ENCODE data around the gene PROM2. TPM values are rescaled to one million over a fixed set of nuclear protein-coding genes. Genes with fewer than 3 reads are reported as not detected.

The PROM2 gene
- total RNA-seq, 1 donor from 2014 or later = 1.1 TPM

GRCh38 chr2:95306336-95306895 lies 32.2 kb downstream of the PROM2 start:
- ATAC-seq (peak; percentile 11), DNase-seq (ENCODE audit: low spot score) (no peak)

GRCh38 chr2:95307036-95307435 lies 32.8 kb downstream of the PROM2 start:
- DNase-seq (ENCODE audit: low spot score) (no peak), ATAC-seq (no peak)

DNA sequence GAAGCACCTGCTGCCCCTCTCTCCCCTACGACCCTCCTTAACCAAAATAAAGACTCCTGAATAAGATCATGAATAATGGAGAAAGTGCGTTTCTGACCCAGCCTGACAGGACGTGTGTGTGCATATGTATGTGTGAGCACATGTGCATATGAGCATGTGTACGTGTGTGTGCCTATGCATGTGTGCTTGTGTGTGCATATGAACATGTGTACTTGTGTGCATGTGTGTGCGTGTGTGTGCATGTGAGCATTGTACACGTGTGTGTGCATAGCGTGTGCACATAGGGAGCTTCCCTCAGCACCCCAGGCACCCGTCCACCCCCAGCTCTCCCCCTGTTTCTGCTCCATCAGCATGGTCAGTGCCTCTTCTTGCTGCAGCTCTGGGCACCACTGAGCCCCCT lies 33.6 kb downstream of the PROM2 start:
- ATAC-seq (no peak), DNase-seq (ENCODE audit: low spot score) (no peak)

DNA sequence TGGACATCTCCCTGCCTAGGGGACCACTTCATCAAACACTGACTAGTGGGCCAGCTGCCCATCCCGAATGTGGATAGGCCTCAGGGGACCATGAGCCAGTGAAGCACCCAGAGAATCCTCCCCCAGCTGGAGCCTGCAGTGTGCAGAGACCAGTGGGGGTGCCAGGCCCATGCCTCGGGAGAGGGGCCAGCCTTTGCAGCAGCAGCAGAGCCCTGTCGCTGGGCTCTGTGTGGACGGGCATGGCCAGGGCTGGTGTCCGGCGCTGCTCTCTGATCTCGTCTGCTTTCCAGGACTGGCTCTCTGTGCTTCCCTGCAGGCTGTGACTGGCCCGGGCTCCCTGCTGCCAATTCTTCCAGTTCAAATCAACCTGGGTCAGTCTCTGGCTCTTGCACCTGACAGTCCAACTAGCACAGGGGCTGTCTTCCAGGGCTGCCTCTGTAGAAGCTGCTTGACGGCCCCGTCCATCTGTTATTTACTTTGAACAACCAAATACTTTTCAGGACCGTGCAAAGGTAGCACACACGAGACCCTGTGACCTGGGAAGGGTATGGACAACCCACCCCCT lies 34.3 kb downstream of the PROM2 start:
- ATAC-seq (no peak), DNase-seq (ENCODE audit: low spot score) (no peak)

DNA sequence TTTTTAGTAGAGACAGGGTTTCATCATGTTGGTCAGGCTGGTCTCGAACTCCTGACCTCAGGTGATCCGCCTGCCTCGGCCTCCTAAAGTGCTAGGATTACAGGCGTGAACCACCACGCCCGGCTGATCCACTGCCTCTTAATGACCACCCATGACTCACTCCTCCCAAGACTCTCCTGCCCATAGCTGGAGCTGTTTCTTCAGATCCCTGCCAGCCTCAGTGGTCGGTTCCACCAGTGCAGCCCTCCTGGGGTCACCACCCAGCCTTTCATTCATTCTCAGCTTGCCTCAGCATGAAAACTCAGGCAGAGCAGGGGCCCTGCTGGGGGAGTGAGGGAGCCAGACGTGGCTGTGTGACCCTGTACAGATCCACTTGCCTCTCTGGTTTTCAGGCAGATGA lies 35.4 kb downstream of the PROM2 start:
- no peak for ATAC-seq
- DNase-seq (ENCODE audit: low spot score) = no peak

DNA sequence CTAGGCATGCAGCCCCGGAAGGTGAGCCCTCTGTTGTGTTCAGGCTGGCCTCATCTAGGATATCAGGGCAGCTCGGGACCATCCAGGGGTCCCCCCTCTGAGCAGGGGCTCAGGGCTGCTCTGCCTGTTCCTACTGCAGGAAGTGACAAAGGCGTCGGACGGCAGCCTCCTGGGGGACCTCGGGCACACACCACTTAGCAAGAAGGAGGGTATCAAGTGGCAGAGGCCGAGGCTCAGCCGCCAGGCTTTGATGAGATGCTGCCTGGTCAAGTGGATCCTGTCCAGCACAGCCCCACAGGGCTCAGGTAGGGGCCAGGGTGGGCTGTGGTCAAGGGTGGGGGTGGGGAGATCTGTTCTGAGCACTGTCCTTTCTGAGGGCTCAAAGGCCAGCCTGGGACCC lies 36.0 kb downstream of the PROM2 start:
- DNase-seq (ENCODE audit: low spot score) (no peak), ATAC-seq (no peak)

GRCh38 chr2:95310651-95311050 lies 36.4 kb downstream of the PROM2 start:
- DNase-seq (ENCODE audit: low spot score) = no peak
- ATAC-seq = no peak

DNA sequence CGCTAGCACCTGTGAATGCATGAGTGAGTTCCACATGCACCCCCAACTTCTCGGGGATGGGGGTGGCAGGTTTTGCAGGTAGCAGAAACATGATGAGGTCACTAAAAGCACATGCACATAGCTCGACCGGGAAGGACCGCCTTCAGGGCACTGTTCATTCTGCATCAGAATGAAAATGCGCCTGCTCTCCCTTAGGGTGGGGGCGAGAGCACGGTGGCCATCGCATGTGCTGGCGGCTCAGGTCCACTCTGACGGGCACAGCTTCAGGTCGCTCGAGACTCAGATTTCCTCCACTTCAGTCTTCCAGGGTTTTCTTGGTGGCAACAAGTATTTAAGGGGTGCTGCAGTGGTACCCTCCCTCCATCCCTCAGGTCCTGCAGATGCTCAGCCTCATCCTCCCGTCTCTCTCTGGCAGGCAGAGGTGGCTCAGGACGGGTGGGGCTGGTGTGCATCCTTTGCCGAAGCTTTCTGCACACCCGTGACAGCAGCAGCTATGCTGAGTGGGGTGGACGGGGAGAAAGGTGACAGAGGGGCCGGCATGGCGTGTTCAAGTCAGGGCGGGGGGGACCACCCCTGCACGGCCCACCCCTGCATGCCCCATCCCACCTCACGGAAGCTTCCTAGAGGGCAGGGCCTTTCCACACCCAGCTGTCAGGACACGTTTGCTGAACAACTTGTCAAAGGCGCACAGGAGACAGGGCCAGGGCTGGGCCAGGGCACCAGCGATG lies 37.7 kb downstream of the PROM2 start:
- DNase-seq (ENCODE audit: low spot score) (no peak), ATAC-seq (no peak)

DNA sequence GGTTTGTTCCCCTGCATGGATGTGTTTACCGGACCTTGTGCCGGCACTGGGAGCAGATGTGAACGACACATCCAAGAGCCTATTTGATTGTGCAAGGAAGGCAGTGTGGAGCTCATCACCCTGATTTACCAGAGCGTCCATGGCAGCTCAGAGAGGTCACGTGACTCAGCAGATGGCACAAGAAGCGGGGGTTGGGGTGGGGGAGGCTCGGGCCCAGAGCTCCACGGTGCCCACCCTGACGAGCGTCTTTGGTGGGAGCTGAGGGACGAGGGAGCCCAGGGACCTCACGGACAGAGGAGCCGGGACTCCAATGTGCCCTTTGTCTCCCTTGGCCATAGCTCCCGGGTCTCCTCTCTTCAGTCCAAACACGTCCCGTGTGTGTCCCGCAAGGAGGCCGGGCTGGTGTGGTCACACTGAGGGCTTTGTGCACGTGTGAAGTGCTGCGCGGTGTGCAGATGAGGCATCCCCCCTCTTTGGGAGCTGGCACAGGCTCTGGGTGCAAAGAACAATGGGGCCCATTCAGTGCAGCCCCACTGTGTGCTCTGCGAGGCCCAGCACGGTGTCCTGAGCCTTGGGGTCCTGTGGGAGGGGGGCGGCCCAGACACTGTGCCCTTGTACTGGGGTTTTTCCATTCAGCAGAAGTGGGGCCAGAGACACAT lies 38.4 kb downstream of the PROM2 start:
- DNase-seq (ENCODE audit: low spot score) = no peak
- no peak for ATAC-seq

DNA sequence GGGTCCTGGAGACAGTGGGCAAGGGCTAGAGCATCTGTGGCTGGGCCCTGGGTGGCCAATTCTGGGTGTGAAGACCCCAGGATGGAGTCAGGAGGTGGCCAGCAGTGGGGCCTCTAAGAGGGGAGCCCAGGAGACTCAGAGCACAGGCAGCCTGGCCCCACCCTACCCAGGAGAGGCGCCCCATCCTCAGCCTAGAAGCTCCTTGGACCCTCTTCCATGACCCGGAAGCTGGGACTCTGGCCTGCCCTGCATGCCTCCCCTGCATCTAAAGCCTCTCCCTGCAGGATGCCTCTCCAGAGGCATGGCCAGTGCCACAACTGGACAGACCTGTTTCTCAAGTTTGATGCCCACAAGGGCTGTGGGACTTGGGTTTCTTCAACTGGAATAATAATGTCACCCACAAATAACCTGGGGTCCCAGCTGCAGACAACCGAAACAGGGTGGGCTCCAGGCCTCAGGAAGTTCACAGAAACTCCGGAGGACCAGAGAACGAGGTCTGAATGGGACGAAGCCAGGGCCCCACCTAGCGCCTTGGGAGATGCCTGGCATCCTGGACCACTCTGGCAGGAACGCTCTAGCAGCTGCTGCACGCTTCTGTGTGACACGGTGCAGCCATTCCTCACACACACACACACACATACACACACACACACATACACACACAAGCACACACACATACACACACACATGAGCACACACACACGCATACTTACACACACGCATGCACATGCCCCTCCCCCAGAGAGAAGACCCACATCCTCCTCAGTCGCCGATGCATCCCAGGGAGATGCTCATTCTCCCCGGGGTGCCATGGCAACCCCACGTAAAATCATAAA lies 39.3 kb downstream of the PROM2 start:
- ATAC-seq (no peak), DNase-seq (ENCODE audit: low spot score) (no peak)

- ATAC-seq = no peak
- DNase-seq (ENCODE audit: low spot score) = no peak
Measured at GRCh38 chr2:95314598-95314963, 40.3 kb downstream of the PROM2 start.

DNA sequence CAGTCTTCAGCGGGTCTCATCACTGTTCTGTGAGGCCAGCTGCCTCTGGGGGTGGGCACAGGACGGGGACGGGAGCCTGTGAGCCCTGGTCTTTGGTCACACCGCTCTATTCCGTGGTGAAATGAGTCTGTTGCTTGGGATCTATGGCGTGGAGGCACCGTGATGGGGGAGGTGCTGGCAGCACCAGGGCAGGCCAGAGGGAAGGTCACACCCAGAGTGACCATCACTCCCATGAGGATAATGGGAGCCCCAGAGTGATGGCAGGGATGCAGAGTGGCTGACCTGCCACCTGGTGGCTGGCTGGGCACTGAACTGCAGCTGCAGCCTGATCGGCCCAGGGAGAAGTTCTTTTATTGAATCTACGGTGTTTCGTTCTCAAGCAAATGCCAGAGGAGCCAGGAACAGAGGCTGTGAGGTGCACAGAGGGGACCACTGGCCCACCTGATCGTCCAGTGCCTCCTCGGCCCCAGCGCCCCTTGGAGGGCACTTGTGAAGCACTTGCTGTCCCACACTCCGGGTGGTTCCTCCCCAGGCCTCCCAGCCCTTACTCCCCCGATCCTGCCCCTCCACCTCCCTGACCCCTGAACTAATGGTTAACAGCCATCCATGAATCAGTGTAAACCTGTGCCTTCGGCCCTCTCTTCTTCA lies 40.8 kb downstream of the PROM2 start:
- peak; percentile 94 for ATAC-seq
- peak; percentile 59 for DNase-seq (ENCODE audit: low spot score)

GRCh38 chr2:95315801-95316411 lies 41.7 kb downstream of the PROM2 start:
- DNase-seq (ENCODE audit: low spot score) (no peak), ATAC-seq (no peak)

DNA sequence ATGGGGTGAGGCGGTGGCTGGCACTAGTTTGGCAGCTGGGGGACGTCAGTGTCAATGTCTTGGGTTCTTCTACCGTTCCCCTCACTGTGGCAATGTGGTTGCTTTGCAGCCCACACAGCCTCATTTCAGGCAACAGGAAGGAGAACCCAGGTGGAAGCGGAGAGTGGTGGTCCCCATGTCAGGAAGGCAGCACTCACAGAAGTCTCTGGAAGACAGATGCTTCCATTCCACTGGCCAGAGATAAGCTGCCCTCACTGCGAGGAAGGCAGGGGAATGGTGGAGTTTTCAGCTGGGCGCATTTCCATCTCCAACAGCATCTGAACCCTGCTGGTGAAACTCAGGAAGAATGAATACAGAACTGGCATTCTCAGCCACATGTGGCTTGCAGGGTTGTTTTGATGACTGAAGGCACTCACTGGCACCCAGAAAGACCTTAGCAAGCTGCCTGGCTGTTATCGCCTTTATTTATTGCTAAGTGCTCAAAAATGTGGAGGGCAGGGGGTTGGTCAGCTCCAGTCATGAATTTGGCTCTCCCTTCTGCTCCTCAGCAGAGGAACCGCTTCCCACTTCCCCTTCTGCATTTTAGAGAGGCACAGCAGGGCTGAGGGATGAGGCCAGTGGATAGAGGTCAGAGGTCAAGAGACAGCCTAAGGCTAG lies 42.3 kb downstream of the PROM2 start:
- DNase-seq (ENCODE audit: low spot score) (no peak), ATAC-seq (no peak)

DNA sequence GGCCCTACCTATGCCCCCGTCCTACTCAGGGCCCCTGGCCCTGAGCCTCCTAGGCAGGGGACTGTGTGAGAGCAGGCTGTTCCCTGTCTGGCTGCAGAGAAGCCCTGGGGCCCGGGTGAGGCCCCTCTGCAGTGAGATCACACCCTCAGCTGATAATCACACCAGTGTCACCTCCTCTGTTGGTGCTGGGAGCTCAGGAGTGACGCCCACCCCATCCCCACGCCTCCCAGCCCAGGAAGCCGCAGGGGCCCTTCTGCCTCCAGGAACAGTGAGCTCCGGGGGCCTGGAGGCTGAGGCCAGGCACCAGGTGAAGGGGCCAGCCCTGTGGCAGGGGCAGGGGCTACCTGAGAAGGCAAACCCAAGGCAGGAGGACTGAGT lies 42.9 kb downstream of the PROM2 start:
- ATAC-seq = no peak
- no peak for DNase-seq (ENCODE audit: low spot score)

DNA sequence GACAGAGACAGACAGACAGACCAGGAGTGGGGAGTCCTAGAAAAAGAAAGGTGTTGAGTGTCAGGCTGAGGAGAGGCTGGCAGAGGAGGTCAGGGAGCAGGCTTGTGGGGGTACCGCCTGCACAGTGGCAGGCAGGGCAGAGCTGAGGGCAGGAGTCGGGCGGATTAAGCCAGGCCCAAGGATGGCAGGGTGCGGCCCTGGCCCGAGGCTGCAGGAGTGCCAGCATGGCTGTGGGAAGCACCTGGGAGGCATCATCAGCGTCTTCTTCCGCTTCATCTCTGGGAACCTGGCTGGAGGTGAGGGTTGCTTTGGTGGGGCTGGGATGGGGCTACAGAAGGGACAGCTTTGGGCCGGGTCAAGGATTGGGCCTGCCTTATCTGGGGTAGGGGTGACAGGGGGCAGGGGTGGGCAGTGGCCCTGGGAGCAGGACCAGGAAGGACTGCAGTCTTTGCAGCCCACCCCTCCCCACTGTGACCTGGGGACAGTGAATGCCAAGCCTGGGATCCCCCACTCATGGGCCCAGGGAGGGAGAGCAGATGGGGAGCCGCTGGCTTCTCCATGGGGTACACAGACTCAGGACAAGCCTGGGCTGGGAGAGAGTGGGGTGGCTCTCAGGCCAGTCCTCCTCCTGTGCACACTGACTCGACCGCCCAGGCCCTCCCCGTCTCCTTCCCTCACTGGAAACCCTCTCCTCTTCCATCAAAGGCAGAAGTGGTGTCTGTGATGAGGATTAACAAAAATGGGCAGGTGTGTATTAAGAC lies 43.6 kb downstream of the PROM2 start:
- no peak for DNase-seq (ENCODE audit: low spot score)
- no peak for ATAC-seq

DNA sequence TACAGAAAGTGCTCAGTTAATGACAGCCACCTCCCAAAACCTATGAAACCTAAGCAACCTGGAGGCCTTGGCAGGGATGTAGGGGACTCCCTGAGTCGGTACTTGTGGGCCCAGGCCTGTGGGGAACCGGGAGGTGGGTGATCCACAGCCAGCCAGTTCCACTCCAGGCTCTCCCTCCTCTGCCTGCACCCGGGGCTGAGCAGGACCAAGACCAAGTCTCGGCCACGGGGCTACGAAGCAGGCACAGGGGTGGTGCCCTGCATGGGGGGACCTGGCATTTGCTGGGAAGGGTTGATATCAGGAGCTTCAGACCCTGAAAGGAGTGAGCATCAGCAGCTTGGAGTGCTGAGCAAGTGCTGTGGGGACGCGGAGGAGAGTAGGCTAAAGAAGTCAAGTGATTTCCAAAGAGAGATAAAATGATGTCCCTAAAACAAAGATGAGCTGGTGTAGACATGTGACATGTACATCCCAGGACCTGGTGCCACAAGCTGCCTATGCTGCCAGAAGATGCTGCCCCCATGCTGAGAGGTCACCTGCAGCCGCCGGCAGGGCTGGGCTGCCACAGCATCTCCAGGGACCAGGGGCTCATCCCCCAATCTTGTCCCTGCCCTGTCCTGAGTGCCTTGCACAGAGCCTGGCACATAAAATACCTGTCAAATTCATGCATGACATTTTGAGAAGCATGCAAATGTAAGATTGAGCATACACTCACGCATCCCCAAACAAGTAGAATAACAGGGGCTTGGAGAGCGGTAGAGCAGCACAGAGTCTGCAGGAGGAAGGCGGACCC lies 44.4 kb downstream of the PROM2 start:
- DNase-seq (ENCODE audit: low spot score) (no peak), ATAC-seq (no peak)
